ENCODE results near the gene SLC8A2.

The SLC8A2 gene

DNA sequence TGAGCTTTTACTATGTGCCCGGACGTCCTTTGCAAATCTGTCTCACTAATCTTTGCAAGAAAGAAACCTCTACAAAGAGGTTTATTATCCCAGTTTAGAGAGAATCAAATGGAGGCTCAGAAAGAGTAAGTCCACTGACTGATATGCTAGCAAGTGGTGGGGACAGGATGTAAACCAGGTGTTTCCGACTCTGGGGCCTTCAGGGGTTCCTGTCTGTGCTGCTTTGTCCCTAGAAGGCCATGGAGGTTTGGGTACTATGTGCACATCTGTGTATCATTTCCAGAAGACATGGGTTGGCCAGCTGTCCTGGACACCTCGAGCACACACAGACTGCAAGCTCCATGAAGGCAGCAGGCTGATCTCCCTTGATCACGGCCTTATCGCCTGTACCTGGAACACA, 13.5 kb upstream of the SLC8A2 start:
- DNase-seq, result no peak

DNA sequence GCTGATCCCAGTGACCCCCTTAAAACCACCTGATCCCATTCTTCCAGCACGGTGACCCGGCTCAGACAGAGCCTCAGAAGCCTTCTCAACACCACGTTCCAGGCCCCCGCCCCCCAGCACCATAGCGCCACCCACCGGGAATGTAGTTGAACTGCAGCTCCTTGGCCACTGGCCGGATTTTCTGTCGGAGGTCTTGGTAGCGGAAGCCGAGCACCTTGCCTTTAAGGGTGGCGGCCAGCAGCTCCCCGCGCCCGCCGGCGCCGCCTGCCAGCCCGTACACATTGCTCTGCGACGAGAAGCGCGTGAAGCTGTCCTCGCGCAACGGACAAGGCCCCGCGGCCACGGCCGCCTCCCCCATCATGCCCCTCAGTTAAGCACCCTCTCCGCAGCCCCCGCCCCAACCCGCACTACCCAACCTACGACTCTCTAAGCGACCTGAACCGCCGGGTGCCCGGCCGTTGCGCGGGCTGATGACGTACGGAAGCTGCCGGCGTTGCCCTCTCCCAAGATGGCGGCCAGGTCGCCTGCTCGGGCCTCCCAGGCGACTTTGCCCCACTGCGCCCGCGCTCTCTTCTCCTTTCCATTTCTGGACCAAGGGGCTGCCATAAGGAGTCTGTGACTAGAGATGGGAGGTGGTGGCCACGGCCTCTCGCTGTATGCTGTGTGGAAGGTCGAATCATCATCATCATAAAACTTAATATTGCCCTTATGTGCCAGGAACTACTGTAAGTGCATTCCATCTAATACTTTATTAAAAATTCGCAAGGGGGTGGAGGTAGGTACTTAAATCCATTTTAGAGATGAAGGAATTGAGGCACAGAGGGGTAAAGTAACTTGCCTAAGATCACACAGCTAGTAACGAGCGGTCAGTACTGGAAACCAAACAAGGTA, 12.4 kb upstream of the SLC8A2 start, which contains the start of gene KPTN:
KPTN (minus strand) TSS at position 420 of the 891 bp plus-strand sequence; CDS start at position 361, 59 bp downstream.
- peak; percentile 47 for DNase-seq

DNA sequence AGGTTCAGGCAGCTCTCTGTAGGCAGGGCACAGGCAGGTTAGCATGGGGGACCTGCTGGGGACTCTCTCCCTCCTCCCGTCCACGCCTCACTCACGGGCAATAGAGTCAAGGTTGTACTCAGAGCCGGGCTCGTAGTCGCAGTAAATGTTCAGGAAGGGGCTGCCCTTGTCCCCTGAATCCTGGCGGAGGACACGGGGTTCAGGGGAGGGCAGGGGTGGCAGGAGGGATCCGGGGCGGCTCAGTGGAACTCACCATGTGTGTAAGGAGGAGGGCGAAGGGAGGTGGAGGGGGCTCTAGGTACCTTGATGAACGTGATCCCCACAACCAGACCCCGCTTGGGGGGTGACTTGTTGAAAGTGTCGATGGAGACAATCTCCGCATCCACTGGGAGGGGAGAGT, 11.5 kb upstream of the SLC8A2 start:
- DNase-seq, result no peak

DNA sequence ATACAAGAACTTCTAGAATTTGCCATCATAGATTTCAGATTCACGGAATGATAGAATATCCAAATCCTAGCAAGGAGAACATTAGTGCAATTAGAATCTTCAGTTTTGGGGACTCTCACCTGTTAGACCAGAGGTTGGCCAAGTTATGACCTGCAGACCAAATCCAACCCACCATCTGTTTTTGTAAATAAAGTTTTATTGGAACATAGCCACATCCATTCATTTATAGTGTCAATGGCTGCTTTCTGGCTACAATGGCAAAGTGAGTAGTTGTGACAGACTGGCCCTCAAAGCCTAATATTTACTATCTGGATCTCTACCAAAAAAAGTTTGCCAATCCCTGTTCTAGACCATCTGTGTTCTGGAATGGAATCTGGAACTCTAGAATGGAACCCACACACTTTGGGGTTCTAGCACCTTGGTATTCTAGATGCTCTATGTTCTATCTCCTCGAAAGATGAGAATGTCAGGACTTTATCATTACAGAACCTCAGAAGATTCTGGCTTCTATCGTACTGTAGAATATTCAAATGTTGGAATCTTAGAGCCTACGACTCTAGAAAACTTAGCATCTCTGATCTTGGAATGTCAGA, 9.9 kb upstream of the SLC8A2 start:
- no peak for DNase-seq

DNA sequence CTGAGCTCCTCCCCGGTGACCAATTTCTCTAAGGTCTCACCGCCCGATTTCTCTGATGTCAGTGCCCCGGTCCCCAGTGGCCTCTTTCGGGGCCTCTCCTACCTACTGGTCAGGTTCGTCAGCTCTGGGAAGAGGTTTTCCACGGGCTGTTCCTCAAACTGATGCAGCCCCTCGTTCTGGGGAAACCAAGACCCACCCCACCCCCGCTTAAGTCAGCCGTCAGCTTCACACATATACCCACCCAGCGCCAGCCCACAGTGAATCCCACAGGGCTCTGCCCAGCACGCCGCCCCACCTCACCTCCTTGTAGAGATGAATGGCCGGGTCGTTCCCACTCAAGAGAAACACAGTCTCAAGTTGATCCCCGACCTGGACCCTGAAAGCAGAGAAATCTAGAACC, 9.0 kb upstream of the SLC8A2 start:
- DNase-seq, result no peak

DNA sequence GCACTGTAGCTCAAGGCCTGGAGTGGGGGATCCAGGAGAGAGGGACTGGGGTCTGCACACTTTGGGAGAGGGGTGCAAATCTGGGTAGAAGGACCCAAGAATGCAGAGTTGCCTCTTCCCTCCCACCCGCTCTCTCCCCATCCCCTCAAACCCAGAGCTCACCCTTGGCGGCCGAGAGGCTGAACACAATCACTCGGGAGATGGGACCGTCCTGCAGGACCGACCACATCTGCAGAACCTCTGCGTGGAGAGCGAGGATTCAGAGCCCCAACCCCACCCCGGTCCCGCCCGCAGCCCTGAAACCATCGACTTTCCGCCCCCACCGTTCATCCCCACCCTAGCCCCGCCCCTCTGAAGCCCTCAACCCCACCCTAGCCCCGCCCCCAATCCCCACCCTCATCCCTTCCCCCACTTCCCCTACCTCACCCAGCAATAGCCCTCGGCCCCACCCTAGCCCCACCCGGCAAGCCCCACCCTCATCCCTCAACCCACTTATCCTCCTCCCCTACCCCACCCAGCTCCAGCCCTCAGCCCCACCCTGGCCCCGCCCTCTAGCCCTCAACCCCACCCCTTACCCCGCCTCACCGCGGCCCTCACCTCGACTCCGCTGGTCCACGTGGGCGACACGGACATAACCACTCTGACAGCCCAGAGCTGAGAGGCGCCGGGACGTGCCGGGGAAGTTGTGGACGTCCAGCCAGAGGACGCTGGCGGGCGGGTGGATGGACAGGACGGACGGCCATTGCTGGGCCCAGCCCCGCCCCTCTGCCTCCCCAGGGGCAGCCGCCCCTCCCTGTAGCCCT, 8.2 kb upstream of the SLC8A2 start:
- no peak for DNase-seq

DNA sequence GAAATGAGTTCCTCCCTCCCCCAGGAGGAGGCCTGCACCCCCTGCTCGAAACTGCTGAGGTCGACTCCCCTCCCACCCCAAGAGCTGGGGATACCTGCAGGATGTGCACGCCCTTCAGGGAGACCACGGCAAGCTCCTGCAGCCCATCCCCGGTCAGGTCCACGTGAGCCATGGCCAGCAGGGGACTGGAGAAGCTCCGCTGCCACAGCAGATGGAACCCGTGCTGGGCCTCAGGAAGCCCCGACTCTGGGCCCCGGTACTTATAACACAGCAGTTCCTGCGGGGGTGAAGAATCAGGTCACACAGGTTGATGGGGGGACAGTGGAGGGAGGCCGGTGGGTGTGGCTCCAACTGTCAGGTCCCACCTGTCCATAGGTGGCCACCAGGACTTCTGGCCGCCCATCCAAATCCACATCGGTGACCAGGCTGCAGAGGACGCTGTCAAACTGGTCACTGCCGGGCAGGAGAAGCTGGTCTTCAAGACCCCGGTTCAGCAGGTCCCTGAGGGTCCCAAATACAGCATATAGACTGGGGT, 4.8 kb upstream of the SLC8A2 start:
- DNase-seq, result no peak

DNA sequence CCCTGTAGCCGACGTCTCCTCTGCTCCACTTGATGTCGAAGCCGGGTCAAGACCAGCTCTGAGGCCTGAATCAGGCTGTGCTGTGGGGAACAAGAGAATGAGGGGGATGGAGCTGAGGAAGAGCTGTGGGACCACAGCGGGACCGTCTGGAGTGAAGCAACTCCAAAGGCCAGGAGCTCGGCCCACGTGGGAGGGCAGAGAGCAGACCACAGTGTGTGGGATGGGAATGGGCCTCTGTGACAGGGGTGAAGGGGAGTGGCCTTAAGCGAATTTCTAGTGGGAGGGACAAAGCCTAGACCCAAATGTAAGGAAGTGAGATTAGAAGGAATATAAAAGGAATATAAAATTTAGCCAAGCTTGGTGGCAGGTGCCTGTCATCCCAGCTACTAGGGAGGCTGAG, 3.8 kb upstream of the SLC8A2 start:
- DNase-seq, result no peak

DNA sequence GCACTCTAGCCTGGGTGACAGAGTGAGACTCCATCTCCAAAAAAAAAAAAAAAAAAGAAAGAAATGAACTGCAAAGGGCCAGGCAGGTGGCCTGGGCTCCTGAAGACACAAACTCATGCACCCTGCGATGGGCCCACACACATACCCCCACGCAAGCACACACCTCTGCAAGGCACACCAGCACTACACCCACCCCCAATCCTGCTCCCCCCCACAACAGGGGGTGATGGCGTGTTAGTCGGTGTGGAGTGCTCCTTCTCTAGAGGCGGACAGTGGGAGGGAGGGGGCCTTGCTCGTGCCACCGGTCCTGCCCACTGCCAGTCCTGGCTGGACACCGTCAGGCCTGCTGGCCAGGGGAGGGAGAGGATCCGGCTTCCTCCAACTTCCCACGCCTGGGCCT, 1.6 kb upstream of the SLC8A2 start:
- no peak for DNase-seq

DNA sequence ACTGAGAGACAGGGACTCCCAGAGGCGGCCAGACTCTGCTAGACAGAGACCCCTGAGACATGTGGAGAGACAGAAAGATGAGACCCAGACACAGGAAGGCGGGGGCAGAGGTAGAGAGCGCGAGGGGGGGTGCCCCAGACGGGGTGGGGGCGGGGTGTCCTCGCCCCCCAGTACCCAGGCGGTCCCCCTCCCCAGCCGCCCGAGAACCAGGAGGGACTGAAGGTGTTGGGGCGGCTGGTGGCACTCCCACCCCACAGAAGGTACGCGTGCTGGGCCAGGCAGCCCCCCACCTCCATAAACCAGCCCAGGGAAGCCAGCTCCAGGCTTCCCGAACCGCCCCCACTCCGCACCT, 336 bp downstream of the SLC8A2 start:
- DNase-seq, result no peak

DNA sequence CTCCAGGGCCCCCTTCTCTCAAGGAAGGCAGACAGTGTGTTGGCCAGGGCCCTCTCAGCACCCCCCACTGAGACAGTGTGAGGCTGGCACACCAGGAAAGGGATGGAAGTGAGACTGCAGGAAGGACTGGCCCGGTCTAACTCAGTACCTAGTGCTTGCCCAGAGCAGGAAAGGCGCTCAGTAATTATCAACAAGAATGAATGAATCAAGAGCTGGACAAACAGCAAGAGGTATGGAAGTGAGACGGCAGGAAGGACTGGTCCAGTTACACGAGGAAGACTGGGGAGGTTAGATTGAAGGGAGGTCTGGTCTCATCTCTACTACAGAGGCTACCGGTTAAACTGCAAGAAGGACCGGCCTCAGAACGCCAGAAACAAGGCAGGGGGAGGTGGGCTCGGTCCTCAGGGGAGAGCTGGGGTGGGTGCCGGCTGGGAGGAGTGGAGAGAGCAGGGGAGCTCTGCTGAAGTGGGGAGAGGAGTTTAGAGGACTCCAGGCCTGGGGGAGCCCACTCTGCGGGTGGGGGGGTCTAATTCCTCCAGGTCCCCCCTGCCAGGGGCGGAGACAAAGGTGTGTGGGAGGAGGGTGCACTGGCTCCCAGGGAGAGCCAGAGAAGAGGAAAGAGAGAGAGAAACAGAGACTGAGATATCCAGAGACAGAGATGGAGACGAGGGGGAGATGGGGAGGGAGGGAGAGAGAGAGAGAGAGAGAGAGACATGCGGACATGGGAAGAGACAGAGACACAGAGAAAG, 1.1 kb downstream of the SLC8A2 start:
- no peak for DNase-seq

DNA sequence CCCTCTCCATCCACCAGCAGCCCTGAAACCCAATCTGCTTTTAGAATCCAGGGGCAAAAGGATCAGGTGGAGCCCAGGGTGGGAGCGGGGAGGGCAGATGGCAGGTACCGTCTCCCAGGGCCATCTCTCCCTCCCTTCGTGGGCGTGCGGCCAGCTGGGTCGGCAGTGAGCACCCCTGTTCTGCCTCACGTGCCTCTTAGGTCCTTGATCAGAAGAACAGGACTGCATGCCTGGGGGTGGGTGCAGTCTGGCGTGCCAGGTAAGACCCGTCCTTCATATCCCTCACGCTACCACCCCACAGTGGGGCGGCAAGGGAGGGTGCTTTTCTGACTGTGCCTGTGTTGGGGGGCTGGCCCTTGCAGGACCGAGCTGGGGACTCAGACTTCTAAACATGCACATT, 2.0 kb downstream of the SLC8A2 start:
- DNase-seq, result no peak

DNA sequence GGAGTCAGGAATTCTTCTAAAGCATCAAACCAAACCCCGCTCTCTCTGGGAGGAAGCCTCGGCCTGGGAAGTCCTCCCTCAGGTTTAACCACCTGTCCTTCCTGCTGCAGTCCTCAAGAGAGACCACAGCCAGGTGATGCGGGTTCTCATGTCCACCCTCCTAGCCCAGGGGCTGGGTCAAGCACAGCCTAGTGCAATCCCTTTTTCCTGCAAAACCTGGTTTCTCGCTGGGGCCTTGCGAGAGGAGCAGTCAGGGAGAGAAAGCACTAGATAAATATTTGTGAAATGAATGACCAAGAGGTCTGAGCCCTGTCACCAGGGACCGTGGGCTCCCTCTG, 2.4 kb downstream of the SLC8A2 start:
- no peak for DNase-seq

DNA sequence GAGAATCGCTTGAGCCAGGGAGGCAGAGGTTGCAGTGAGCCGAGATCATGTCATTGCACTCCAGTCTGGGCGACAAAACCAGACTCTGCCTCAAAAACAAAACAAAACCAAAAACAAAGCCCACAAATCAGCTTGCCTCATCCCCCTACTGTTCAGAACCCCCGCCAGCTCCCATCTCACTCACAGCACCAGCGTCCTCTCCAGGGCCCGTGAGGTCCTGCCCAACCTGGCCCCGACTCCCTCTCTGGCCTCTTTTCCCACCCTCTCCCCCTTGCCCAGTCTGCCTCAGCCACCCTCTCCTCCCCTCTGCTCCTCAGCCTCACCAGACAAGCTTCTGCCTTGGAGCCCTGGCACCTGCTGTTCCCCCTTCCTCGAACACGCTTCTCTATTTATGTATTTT, 3.8 kb downstream of the SLC8A2 start:
- DNase-seq, result no peak

DNA sequence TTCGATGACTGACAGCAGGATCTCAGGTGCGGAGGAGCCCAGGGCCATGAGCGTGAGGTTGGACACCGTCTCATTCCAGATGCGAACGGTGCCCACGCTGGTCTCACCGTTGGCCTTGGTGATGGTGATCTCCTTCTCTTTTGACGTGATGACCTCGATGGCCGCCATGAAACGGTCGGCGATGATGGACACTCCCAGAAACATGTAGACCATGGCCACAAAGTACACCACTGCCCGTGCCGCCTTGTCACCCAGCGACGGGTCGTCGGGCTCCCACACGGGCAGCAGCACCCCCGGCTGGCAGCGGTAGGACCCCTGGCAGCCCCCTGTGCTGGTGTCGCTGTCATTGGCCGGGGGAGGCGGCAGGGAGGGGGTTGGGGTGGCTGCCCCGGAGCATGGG, 5.7 kb downstream of the SLC8A2 start:
- no peak for DNase-seq

DNA sequence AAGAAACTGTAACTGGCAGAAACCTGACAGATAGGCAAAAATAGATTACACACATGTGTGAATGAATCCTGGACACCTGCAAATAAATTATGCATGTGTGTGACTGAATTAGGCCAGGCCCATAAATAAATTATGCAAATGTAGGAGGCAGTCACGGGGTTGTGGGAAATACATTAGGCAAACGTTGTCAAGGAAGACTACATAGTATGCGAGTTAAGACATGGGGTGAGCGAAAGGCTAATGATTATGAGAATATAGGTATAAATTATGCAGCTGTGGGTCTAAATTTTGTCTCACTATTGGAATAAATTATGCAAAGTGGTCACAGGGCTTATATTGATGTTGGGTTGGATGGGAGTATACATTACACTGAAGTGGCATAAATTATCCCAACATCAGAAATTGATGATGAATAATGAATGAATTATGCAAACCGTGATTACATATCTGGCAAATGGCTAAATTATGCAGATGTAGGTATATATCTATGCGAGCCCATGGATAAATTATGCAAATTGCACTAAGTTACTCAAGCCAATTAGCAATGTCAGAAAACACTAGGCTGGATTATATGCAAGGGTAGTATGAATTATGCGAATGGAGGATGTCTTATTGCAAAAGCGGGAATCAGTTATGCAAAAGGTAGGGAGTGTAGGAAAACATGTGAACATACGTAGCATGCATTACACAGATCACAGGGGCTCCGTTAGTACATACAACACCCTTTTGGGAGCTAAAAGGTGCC, 6.8 kb downstream of the SLC8A2 start:
- no peak for DNase-seq

DNA sequence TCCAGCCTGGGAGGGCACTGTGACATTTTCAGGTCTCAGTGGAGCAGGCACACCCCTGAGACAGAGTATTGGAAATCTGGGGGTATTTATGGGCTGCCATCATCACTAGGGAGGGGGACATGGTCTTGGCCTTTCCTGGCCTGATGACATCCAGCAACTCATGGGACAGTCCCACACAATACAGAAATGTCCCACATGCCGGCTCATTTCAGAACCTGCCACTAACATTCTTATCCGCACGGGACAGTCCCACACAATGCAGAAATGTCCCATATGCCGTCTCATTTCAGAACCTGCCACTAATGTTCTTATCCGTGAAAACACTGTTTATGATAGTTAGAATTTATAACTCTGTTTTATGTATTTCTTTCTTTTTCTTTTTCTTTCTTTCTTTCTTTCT, 9.8 kb downstream of the SLC8A2 start:
- no peak for DNase-seq

DNA sequence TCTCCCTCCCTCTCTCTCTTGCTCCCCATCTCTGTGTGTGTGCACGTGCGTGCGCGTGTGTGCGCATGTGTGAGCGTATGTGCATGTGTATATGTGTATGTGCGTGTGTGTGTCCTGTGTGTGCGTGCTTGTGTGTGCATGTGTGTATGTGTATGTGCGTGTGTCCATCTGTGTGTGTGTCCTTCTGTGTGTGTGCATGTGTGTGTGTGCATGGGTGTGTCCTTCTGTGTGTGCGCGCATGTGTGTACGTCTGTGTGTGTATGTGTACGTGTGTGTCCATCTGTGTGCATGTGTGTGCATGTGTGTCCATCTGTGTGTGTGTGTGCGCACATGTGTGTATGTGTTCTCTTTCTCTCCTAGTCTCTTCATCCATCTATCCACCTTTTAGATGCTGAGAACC, 12.2 kb downstream of the SLC8A2 start:
- no peak for DNase-seq

DNA sequence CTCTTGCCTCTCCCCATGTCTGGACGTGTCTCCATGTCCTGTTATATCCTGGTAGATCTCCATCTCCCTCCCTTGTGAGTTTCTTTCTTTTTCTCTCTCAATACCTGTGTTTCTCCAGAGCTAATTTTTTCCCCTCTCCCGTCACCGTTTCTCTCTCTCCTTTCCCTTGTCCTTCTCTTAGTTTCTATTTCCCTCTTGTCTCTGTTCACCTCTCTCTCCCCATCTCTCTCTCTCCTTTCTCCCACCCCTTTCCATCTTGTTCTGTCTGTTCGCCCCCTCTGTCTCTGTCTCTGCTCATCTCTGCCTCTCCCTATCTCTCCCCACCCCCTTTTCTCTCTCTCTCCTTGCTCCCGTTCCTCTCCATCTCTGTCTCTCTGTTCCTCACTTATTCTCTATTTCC, 13.0 kb downstream of the SLC8A2 start:
- DNase-seq, result no peak

DNA sequence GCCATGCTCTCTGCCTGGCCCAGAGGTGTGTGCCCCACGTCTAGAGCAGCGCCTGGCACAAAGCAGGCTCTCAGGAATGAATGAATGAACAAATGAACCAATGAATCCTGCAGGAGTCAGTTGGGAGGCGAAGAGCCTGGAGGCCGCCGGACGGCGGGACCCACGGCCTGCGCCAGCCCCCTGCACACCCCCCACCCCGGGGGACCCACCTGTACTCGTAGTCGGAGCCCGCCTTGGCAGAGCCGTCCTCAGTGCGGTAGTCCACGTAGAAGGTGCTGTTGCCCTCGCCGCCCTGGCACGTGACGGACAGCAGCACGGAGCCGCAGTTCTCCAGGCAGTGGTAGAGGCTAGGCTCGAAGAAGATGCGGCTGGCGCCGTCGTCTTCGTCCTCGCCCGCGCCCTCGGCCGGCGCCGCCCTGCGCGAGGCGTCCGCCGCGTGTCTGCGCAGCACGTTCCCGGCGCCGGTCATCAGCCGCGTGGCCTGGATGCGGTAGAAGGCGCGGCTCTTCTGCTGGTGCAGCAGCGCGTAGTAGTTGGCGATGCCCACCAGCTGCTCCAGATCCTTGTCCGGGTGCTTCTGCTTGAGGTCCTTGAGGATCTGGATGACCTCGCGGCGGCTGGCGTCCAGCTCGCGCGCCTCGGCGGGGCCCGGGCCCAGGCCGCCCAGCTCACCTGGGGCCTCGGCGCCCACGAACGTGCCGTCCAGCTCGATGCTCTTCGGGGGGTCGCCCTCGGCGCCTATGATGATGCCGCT, 14.8 kb downstream of the SLC8A2 start:
- no peak for DNase-seq

DNA sequence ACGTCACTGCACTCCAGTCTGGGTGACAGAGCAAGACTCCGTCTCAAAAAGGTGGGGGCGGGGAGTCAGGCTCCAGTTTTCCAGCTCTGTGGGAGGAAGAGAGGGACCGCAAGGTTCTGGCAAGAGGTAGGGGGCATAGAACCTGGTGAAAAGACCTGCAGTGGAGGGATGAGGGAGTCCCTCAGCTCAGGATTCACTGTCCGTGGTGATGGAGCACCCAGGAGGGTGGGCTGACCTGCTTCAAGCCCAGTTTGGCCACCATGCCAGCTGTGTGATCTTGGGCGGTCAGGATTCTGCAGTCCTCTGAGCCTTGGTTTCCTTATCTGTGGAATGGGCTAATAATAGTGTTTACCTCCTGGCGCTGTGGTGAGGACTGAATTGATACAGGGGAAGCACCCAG, 21.2 kb downstream of the SLC8A2 start:
- DNase-seq, result no peak

DNA sequence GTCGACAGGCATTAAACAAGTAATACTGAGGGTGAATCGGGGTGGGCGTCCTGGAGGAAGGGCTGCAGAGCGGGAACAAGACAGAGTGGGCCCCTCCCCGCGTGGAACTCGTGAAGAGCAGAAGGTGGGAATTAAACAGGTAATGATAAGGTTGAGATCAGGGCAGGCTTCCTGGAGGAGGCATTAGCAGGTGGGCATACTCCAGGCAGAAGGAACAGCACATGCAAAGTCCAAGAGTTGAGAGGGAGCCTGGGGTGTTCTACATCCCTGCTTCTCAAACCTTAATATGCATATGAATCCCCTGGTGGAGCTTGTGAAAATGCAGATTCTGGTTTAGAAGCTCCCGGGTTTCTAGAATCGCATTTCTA, 23.3 kb downstream of the SLC8A2 start:
- no peak for DNase-seq
